ENCODE results near the gene CRACDL.

- TF ChIP-seq, protein P1, sequence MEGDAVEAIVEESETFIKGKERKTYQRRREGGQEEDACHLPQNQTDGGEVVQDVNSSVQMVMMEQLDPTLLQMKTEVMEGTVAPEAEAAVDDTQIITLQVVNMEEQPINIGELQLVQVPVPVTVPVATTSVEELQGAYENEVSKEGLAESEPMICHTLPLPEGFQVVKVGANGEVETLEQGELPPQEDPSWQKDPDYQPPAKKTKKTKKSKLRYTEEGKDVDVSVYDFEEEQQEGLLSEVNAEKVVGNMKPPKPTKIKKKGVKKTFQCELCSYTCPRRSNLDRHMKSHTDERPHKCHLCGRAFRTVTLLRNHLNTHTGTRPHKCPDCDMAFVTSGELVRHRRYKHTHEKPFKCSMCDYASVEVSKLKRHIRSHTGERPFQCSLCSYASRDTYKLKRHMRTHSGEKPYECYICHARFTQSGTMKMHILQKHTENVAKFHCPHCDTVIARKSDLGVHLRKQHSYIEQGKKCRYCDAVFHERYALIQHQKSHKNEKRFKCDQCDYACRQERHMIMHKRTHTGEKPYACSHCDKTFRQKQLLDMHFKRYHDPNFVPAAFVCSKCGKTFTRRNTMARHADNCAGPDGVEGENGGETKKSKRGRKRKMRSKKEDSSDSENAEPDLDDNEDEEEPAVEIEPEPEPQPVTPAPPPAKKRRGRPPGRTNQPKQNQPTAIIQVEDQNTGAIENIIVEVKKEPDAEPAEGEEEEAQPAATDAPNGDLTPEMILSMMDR (IDR thresholded peaks at IDR 0.05), result no peak
- no peak for TF ChIP-seq POLR2A (IDR thresholded peaks at IDR 0.05)
Measured at GRCh38 chr2:98915751-98916358, 20.2 kb downstream of the CRACDL start.

All from gastroesophageal sphincter (tissue), 3 donors.